Glutamatergic neuron (in vitro differentiated cells): ENCODE measurements around the gene OTOA. TPM values are rescaled to one million over a fixed set of nuclear protein-coding genes. Genes with fewer than 3 reads are reported as not detected.

ENCODE experiments used
- DNase-seq: peaks from one replicate; pipeline ENCODE4 v3.0.0; 2022
- H3K27ac Mint-ChIP-seq: one replicate; pipeline ENCODE4 v1.8.0; 2020; ENCODE audit warnings: mild to moderate bottlenecking, mixed read lengths, inconsistent platforms; ENCODE audit not compliant: unreplicated experiment
- H3K27me3 Mint-ChIP-seq: one replicate; pipeline ENCODE4 v1.8.0; 2020; ENCODE audit warnings: mild to moderate bottlenecking, moderate library complexity, mixed read lengths, inconsistent platforms; ENCODE audit not compliant: unreplicated experiment
- H3K36me3 Mint-ChIP-seq: one replicate; pipeline ENCODE4 v1.8.0; 2020; ENCODE audit warnings: mild to moderate bottlenecking, mixed read lengths, inconsistent platforms; ENCODE audit not compliant: unreplicated experiment
- H3K4me1 Mint-ChIP-seq: one replicate; pipeline ENCODE4 v1.8.0; 2020; ENCODE audit warnings: mild to moderate bottlenecking, low read depth, mixed read lengths, inconsistent platforms; ENCODE audit not compliant: unreplicated experiment
- H3K4me3 Mint-ChIP-seq: one replicate; pipeline ENCODE4 v1.8.0; 2020; ENCODE audit warnings: mild to moderate bottlenecking, mixed read lengths, inconsistent platforms; ENCODE audit not compliant: unreplicated experiment
- H3K9me3 Mint-ChIP-seq: one replicate; pipeline ENCODE4 v1.8.0; 2020; ENCODE audit warnings: mild to moderate bottlenecking, moderate library complexity, mixed read lengths, inconsistent platforms; ENCODE audit not compliant: unreplicated experiment
- long read RNA-seq: library from polyadenylated mRNA; unstranded; transcript quantifications from one replicate; pipeline ENCODE4 v2.0.0, GENCODE V29; 2020; ENCODE audit not compliant: unreplicated experiment
- total RNA-seq: library from RNA; stranded (reverse); fragmentation: NEBNext Ultra II Directional; extraction: Animal tissue kit (Norgen Biotek cat#: 25700); gene quantifications from one replicate; pipeline ENCODE4 v1.2.1, GENCODE V29; 2021; ENCODE audit not compliant: unreplicated experiment
- TF ChIP-seq, protein P1 (sequence below): fragments of 200-600 bp; sonication (generic); IDR thresholded peaks from one replicate; pipeline ENCODE4 v1.5.0; 2021; ENCODE audit not compliant: partially characterized antibody, unreplicated experiment

Gene OTOA
- not detected for total RNA-seq
- long read RNA-seq, result 0 reads

DNA sequence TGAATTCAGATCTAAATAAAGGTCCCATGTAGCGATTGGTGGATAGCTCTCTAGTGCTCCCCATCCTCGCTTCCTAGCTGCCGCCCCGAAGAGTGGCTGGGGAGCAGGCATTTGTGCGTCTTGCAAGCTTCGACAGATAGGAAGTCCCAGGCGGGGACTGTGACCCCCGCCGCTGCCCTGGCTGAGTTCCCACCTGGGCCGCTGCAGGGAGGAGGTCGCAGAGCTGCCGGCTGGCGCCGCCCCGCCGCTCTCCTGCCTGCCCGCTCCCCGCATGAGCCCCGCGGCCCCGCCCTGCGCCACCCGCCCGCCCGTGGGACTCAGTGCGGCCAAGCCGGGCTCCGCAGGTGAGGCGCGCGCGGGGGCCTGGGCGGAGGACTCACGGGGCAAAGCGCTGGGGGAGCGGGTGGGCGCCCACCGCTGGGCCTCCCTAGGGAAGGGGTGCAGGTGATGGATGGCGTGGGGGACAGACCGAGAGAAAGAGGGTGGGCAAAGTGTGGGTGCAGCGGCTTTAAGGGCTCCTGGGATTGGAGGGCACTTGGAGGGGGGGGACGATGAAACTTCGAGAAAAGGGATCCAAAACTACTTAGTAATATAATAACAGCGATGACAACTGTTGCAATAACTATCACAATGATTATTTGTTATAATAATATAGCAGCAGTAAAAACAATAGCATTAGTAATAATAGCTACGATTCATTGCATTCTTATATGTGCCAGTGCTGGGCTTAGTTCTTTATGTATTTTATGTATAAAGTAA, at the start of gene OTOA:
TSS of gene OTOA (plus strand) at position 80 of the 759 bp plus-strand sequence. CDS start 14,547 bp downstream, outside the sequence.
- Mint-ChIP-seq H3K27me3 (peaks cover 2% of the 10 kb centered on the region), H3K4me3 (peak within 1 kb of the TSS; percentile 58), H3K9me3 (no peaks in the 10 kb centered on the region), H3K4me1 (peaks cover 3% of the 10 kb centered on the region), H3K27ac (no peak within 1 kb of the TSS), H3K36me3 (no peaks in the 10 kb centered on the region)
- DNase-seq, result peak; percentile 49
- TF ChIP-seq, protein P1, sequence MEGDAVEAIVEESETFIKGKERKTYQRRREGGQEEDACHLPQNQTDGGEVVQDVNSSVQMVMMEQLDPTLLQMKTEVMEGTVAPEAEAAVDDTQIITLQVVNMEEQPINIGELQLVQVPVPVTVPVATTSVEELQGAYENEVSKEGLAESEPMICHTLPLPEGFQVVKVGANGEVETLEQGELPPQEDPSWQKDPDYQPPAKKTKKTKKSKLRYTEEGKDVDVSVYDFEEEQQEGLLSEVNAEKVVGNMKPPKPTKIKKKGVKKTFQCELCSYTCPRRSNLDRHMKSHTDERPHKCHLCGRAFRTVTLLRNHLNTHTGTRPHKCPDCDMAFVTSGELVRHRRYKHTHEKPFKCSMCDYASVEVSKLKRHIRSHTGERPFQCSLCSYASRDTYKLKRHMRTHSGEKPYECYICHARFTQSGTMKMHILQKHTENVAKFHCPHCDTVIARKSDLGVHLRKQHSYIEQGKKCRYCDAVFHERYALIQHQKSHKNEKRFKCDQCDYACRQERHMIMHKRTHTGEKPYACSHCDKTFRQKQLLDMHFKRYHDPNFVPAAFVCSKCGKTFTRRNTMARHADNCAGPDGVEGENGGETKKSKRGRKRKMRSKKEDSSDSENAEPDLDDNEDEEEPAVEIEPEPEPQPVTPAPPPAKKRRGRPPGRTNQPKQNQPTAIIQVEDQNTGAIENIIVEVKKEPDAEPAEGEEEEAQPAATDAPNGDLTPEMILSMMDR, result no peak

DNA sequence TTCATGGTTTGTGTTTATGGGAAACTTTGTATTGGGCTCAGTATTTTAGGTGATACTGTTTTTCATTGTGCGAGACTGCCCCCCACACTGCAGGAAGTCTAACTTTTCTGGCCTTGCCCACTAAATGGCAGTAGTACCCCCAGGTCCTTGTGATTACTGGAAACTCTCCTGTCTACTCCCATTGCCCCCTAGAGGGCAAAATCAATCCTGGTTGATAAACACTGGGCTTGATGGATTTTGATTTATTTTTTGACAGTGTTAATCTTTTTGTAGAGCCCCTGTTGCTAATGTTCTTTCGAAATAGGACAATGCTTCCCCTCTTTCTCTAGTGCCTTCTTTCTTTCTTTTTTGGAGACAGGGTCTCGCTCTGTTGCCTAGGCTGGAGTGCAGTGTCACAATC, 48.9 kb upstream of the OTOA start:
- H3K4me1 Mint-ChIP-seq, result peaks cover 13% of the 10 kb centered on the region
- TF ChIP-seq, protein P1, result no peak
- no peak for DNase-seq
- H3K27me3 Mint-ChIP-seq, result no peaks in the 10 kb centered on the region
- no peaks in the 10 kb centered on the region for H3K9me3 Mint-ChIP-seq
- no peak overlapping the region for H3K27ac Mint-ChIP-seq
- H3K36me3 Mint-ChIP-seq, result no peaks in the 10 kb centered on the region
- H3K4me3 Mint-ChIP-seq, result no peak overlapping the region

DNA sequence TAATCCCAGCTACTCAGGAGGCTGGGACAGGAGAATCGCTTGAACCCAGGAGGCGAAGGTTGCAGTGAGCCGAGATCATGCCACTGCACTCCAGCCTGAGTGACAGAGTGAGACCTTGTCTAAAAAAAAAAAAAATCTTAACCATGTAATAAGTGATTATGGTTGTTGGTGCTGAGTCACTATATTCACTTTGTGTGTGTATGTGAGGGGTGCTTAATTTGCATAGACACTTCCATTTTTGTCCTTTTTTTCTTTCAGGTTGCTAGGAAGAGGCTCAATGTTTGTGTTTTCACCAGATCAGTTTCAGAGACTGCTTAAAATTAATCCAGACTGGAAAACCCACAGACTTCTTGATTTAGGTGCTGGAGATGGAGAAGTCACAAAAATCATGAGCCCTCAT, 46.2 kb upstream of the OTOA start:
- no peaks in the 10 kb centered on the region for H3K9me3 Mint-ChIP-seq
- H3K4me1 Mint-ChIP-seq, result peaks cover 3% of the 10 kb centered on the region
- TF ChIP-seq, protein P1, result no peak
- DNase-seq, result no peak
- no peaks in the 10 kb centered on the region for H3K27me3 Mint-ChIP-seq
- no peaks in the 10 kb centered on the region for H3K36me3 Mint-ChIP-seq
- no peak overlapping the region for H3K4me3 Mint-ChIP-seq
- H3K27ac Mint-ChIP-seq, result no peak overlapping the region

DNA sequence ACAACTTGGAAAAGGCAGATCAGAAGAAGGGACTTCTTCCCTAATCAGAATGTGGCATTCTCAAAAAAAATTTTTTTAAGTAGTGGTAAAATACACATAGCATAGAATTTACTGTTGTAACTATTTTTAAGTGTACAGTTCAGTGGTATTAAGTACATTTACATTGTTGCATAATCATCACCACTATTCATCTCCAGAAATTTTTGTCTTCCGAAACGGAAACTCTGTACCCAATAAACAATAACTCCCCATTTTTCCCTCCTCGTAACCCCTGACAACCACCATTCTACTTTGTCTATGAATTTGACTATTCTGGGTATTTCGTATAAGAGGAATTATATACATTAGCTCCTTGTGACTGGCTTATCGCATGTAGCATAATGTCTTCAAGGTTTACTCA, 45.5 kb upstream of the OTOA start:
- Mint-ChIP-seq H3K9me3 (no peaks in the 10 kb centered on the region), H3K4me1 (no peaks in the 10 kb centered on the region)

More for the DNA sequence above, 45.5 kb upstream of the OTOA start:
- H3K27ac Mint-ChIP-seq, result no peak overlapping the region
- no peaks in the 10 kb centered on the region for H3K36me3 Mint-ChIP-seq
- no peaks in the 10 kb centered on the region for H3K27me3 Mint-ChIP-seq
- no peak overlapping the region for H3K4me3 Mint-ChIP-seq
- TF ChIP-seq, protein P1, result no peak
- no peak for DNase-seq
